Measurements from ENCODE around the gene GPR146.

Gene GPR146

DNA sequence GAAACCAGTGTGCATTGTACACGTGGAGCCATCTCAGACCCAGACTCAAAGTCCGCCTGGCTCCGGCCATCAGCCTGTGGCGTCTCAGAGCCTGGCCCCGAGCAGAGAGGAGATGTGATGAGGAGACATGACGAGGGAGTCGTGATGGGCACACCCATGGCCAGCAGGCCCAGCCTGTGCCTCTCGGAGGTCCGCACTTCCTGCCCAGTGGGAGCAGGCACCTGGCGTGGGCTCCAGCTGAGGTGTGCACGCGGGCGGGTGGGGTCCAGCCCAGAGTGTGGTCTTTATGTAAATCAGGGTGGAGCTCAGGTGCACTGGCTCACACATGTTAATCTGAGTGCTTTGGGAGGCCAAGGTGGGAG is 26.0 kb upstream of the GPR146 start:
- Mint-ChIP-seq H3K4me1 (ENCODE audit: low read depth) (peaks cover 9% of the 10 kb centered on the region), H3K36me3 (ENCODE audit: low read depth) (peaks cover 11% of the 10 kb centered on the region), H3K27ac (peak overlapping the region; percentile 38), H3K9me3 (no peaks in the 10 kb centered on the region), H3K4me3 (no peak overlapping the region), H3K27me3 (ENCODE audit: low read depth) (no peaks in the 10 kb centered on the region)

DNA sequence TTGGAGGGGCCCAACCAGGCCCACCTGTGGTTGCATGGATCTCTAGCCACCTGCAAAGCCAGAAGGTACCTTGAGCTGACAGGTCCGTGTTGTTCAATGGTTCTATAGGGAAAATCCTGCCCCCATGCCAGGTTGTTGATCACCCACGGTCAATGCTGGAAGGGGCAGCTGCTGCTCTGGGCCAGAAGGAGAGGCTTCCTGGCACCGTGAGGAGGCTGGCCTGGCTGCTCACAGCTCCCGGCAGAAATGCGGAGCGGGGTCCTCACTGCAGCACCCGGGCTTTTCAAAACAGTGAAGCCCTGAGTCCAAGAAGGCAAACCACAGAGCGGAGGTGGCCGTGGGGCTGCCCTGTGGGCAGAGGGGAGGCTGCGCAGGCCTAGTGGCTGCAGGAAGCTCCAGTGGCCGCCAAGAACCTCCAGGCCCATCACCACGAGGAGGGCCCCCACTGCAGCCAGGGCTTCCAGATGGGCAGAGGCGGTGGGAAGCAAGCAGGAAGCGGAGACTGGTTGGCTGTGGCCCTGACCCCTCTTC is 25.0 kb upstream of the GPR146 start:
- Mint-ChIP-seq H3K4me1 (ENCODE audit: low read depth) (peaks cover 4% of the 10 kb centered on the region), H3K4me3 (no peak overlapping the region), H3K9me3 (no peaks in the 10 kb centered on the region), H3K36me3 (ENCODE audit: low read depth) (peaks cover 13% of the 10 kb centered on the region), H3K27ac (no peak overlapping the region), H3K27me3 (ENCODE audit: low read depth) (no peaks in the 10 kb centered on the region)

DNA sequence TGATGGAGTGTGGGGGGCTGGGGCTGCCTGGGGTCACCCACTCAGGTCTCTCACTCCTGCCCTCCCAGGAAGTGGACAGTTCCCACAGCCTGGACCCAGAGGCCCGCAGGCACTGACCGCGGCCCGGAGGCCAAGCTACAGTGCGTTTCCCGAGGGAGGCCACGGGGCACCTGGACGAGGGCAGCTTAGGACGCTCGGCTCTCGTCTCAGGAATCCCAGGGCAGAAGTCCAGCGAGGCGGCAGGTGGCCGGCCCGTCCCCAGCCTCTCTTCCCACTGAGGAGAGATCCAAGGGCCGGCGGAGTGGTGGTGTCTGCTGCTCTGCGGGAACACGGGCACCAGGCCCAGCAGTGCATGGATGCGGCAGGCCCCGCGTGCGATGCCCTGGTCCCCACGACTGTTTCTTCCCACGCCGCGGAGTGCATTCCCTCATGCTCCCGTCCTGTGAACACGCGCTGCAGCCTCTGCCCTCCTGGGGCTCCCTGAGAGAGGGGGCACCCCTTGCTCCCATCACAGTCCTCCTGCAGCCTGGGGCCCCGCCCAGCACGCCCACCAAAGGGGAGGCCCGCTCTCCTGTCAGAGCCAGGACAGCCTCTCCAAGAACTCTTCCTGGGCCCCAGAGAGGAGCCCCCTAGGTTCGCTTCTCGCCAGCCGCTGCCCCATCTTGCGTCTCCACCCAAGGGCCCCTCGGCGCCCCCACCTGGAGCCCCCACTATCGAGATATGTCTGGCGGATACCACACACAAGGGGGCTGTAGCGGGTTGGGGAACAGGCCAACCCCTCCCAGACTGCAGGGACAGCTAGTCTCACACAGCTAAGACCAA is 24.3 kb upstream of the GPR146 start:
- H3K4me3 Mint-ChIP-seq = no peak overlapping the region
- no peaks in the 10 kb centered on the region for H3K27me3 Mint-ChIP-seq (ENCODE audit: low read depth)
- peaks cover 13% of the 10 kb centered on the region for H3K36me3 Mint-ChIP-seq (ENCODE audit: low read depth)
- peaks cover 4% of the 10 kb centered on the region for H3K4me1 Mint-ChIP-seq (ENCODE audit: low read depth)
- H3K27ac Mint-ChIP-seq = no peak overlapping the region
- H3K9me3 Mint-ChIP-seq = no peaks in the 10 kb centered on the region

DNA sequence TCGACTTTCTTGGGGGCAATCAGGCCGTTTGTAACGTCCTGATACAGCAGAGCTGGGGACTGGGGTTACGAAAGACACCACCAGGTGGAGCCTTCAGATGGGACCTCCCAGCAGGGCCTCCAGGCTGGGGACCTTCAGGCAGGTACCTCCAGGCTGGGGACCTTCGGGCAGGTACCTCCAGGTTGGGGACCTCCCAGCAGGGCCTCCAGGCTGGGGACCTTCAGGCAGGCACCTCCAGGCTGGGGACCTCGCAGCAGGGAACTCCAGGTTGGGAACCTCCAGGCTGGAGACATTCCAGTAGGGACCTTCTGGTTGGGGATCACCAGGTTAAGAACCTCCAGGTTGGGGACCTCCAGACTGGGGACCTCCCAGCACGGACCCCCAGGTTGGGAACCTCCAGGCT is 23.5 kb upstream of the GPR146 start:
- Mint-ChIP-seq H3K36me3 (ENCODE audit: low read depth) (peaks cover 13% of the 10 kb centered on the region), H3K27ac (no peak overlapping the region), H3K4me3 (no peak overlapping the region), H3K27me3 (ENCODE audit: low read depth) (no peaks in the 10 kb centered on the region), H3K9me3 (no peaks in the 10 kb centered on the region), H3K4me1 (ENCODE audit: low read depth) (peaks cover 4% of the 10 kb centered on the region)

DNA sequence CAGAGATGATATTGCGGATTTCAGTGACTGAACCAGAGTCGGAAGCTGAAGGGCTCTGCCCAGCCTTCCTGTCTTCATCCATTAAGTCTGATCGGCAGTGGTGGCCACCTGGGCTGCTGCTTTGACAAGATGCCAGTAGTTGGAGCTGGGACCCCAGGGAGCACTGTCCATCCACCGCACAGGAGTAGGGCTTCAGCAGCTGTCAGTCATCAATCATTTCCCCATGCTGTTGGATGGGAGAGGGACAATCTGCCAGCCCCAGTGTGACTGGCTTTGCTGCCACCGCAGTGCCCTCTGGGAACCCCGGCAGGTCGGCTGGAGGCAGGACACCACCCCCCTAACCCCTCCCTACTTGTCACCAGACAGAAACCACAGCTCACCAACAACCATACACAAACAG is 23.0 kb upstream of the GPR146 start:
- Mint-ChIP-seq H3K4me3 (no peak overlapping the region), H3K4me1 (ENCODE audit: low read depth) (peaks cover 6% of the 10 kb centered on the region), H3K27me3 (ENCODE audit: low read depth) (no peaks in the 10 kb centered on the region), H3K36me3 (ENCODE audit: low read depth) (peaks cover 16% of the 10 kb centered on the region), H3K27ac (no peak overlapping the region), H3K9me3 (no peaks in the 10 kb centered on the region)

DNA sequence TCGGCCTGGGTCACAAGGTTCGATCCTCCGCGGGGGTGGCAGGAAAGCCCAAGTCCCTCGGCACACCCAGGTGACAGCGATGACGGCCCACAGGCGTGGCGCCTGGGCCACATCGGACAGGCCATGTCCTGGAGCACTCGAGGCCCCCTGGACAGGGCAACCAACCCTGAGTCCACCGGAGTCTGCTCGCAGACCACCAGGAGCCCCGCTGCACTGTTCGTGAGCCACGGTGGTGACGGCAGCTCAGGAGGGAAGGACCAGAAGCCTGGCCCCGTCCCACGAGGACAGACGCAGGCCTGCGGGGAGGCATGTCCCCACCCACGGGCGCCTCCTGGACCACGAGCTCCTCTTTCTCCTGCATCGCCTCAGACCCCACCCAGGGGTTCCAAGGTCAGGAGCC is 22.4 kb upstream of the GPR146 start:
- Mint-ChIP-seq H3K27me3 (ENCODE audit: low read depth) (no peaks in the 10 kb centered on the region), H3K4me1 (ENCODE audit: low read depth) (peaks cover 8% of the 10 kb centered on the region), H3K9me3 (no peaks in the 10 kb centered on the region), H3K27ac (no peak overlapping the region), H3K36me3 (ENCODE audit: low read depth) (peaks cover 17% of the 10 kb centered on the region), H3K4me3 (no peak overlapping the region)

DNA sequence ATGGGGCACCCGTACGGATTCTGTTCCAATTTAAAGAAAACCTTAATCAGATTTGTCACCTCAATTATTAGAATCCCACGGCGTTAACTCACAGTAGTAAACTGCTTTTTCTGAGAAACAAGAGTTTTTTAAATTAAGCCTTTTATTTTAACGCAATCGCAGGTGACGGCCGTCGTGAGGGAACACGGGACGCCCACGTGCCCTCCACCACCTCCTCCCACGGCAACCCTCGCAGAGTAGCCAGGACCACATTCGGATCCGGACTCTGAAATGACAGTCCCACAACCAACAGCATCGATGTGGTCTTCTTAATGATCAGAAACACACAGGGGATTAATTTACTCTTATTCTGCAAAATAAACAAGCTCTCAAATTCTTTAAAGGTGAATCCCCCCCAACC is 22.0 kb upstream of the GPR146 start:
- no peaks in the 10 kb centered on the region for H3K27me3 Mint-ChIP-seq (ENCODE audit: low read depth)
- H3K4me3 Mint-ChIP-seq = no peak overlapping the region
- peaks cover 10% of the 10 kb centered on the region for H3K4me1 Mint-ChIP-seq (ENCODE audit: low read depth)
- no peak overlapping the region for H3K27ac Mint-ChIP-seq
- H3K9me3 Mint-ChIP-seq = no peaks in the 10 kb centered on the region
- peaks cover 17% of the 10 kb centered on the region for H3K36me3 Mint-ChIP-seq (ENCODE audit: low read depth)

DNA sequence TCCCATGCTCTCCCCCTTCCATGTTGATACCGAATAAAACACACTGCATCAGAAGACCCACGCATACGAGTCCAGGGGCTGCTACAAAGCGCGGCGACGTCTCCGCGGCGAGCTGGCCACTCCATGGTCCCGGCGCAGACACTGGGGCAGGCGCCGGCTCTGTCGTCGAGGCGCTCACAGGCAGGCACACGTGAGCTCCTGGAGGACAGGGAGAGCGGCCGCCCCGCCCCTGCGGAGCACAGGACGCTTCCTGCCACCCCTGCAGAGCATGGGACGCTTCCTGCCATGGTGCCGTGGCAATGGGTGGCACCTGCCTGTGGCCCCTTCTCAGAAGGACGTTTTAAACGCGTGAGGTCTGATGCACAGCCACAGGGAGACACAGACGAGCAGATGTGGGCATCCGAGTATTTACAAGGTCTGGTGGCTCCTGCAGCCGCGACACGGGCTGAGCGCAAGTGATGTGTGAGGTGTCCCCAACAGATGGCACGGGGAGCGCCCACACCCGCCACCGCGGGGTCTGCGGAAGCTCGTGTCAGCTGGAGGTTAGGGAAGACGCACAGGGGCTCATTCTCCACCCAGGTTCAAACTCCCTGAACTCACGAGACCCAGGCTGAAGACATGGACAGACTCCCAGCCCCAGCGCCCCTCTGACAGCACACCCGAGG is 21.4 kb upstream of the GPR146 start:
- no peak overlapping the region for H3K27ac Mint-ChIP-seq
- peaks cover 11% of the 10 kb centered on the region for H3K4me1 Mint-ChIP-seq (ENCODE audit: low read depth)
- H3K4me3 Mint-ChIP-seq = no peak overlapping the region
- no peaks in the 10 kb centered on the region for H3K27me3 Mint-ChIP-seq (ENCODE audit: low read depth)
- H3K9me3 Mint-ChIP-seq = no peaks in the 10 kb centered on the region
- peaks cover 17% of the 10 kb centered on the region for H3K36me3 Mint-ChIP-seq (ENCODE audit: low read depth)

DNA sequence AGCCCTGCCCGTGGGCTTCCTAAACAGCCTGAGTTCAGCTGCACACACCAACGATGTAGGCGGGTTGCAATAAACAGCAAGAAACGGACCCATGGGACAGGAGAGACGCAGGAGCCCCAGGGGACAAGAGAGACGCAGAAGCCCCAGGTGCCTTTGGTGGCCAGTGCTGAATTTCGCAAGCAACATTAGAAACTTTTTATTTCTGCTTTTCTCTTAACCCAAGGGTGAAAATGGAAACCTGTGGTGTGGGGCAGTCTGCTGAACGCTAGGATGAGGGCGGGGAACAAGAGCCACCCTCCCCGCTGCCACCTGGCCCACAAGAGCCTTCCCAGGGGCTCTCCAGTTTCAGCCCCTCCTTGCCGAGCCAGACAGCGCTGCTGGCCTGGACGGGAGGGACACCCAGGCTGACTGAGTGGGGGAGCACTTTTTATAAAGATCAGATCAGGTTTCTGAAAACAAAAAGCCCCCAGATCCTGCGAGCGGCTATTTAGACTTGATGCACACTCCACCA is 20.0 kb upstream of the GPR146 start:
- Mint-ChIP-seq H3K9me3 (no peaks in the 10 kb centered on the region), H3K27me3 (ENCODE audit: low read depth) (no peaks in the 10 kb centered on the region), H3K27ac (no peak overlapping the region), H3K4me3 (no peak overlapping the region), H3K4me1 (ENCODE audit: low read depth) (peaks cover 13% of the 10 kb centered on the region), H3K36me3 (ENCODE audit: low read depth) (peaks cover 12% of the 10 kb centered on the region)

DNA sequence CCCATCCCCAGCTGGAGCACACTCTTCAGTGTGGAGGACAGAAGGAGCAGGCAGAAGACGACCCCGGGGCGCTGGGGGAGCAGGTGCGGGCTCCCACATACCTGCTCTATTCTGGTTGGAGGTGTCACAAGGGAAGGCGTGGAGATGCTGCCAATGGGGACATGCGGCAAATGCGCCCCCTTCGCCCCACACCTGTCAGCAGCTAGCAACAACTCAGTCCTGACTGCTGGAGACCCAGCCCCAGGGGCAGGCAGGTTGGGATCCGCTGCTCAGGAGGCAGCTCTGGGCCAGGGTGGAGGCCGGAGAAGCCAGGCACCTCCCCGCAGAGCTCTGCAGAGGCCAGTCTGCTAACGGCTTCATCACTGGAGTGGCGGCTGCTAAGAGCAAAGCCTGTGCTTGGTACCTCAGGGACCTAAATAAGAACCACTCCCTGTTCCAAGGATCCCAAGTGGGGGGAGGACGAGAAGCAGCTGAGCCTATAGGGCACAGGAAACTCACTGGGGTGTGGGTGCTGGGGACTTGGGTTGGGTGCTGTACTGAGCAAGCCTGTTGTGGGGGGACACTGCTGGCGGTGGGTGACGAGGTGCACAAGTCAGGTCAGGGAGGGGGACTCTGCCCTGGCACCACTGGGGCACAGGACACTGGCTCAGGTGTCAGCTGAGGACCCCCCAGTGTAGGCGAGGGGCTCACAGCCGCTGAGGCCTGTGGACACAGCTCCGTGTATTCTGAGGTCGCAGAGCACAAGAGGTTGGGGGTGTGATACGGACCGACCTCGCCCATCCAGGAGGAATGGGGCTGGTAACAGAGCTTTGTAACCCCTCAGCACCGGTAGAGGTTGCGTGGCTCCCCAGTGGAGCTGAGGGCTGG is 19.2 kb upstream of the GPR146 start:
- no peaks in the 10 kb centered on the region for H3K27me3 Mint-ChIP-seq (ENCODE audit: low read depth)
- no peak overlapping the region for H3K4me3 Mint-ChIP-seq
- H3K36me3 Mint-ChIP-seq (ENCODE audit: low read depth) = peaks cover 12% of the 10 kb centered on the region
- H3K27ac Mint-ChIP-seq = no peak overlapping the region
- H3K9me3 Mint-ChIP-seq = no peaks in the 10 kb centered on the region
- peaks cover 14% of the 10 kb centered on the region for H3K4me1 Mint-ChIP-seq (ENCODE audit: low read depth)

DNA sequence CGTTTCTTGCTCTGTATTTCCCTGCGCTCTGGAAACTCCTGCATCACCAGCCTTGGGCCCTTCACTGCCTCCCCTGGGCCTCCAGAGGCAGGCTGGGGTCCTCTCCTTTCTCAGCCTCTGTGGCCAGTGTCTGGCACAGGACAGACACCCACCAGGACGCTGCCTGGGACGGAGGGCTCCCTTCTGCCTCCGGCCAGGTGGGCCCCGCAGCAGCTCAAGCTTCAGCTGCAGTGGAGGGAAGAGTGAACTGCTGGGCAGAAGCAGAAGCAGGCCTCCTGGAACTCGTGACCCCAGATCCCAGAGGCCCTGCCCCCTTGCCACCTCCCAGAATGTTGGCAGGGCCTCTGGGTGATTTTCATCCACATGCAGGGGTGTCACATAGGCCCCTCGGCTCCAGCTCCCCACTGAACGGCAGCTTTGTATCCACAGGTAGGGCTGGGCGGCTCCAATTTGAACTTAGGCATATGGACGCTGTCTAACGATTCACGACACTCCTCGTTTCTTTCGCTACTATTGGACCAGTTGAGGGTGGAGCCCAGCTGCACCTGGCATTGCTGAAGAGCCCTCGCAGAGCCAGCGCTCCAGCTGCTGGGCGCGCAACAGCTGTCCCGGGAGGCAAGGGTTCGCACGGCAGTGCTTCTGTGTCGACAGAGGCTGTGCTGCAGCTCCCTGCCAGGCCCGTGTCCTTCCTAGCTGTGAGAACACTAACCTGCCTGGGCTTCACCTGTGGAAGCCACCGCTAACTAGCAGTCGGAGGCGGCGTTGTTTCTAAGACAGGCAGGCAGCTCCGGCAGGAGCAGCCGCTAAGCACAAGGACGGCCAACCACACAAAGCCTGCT is 18.4 kb upstream of the GPR146 start:
- Mint-ChIP-seq H3K9me3 (no peaks in the 10 kb centered on the region), H3K4me1 (ENCODE audit: low read depth) (peaks cover 14% of the 10 kb centered on the region), H3K36me3 (ENCODE audit: low read depth) (peaks cover 12% of the 10 kb centered on the region)

DNA sequence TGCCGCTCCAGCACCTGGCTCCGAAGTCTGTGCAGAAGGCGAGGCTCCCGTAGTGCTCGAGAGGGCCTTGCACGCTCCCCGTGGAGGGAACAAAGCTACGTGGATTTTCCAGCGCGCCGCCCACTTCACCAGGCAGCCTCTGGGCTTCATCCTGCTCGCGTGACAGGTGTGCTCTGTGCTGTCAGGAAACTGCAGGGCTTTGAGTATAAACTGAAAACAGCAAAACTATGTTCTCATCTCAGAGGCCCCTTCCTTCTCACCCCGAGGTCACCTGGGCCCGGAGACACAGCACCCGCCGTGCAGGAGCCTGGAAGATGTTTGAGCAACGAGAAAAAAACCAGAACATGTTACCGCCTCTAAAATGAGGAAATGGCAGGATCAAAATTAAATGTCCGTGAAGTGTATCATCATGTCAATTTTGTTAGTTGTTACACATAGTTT is 17.6 kb upstream of the GPR146 start:
- no peaks in the 10 kb centered on the region for H3K27me3 Mint-ChIP-seq (ENCODE audit: low read depth)
- H3K36me3 Mint-ChIP-seq (ENCODE audit: low read depth) = peaks cover 8% of the 10 kb centered on the region
- no peaks in the 10 kb centered on the region for H3K9me3 Mint-ChIP-seq
- H3K4me3 Mint-ChIP-seq = peak overlapping the region; percentile 46
- H3K4me1 Mint-ChIP-seq (ENCODE audit: low read depth) = peaks cover 14% of the 10 kb centered on the region
- H3K27ac Mint-ChIP-seq = peak overlapping the region; percentile 26

More for the DNA sequence above, 18.4 kb upstream of the GPR146 start:
- Mint-ChIP-seq H3K27ac (peak overlapping the region; percentile 27), H3K27me3 (ENCODE audit: low read depth) (no peaks in the 10 kb centered on the region), H3K4me3 (peak overlapping the region; percentile 28)

DNA sequence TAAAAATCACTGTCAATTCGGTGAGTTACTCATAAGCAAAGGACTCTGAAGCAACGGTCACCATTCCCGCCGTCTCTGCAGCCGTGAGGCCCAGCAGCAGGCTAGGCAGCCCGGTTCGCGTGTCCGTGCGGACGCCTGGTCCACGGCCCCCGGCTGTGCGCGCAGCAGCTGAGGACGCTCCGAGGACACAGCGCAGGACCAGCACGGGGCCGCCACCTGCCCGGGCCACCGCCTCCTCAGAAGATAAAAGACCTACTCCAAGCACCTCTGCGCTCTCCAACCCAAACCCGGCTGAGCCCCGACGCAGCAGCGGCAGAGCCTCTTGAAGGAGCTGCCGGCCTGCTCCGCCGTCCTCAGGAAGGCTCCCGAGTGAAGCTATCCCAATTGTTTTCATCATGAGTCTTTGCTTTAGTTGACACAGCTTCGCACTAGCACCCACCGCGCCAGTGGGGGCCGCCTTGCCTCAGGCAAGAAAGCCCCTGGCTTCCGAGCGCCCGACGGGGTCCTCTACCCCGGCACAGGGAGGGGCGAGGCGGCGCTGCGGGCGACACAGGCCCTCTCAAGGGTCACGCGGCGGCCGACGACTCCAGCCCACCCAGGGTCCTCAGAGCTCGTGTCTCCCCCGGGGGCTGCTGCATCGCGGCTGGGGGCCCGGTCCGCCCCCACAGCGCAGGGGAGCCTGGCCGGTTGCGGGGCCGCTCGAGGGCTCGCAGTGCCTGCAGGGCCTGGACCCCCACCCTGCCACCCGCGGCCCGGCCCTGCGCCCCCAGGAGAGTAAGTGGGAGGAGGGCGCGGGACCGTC is 16.9 kb upstream of the GPR146 start:
- no peaks in the 10 kb centered on the region for H3K9me3 Mint-ChIP-seq

More for the DNA sequence above, 16.9 kb upstream of the GPR146 start:
- H3K4me3 Mint-ChIP-seq = peak overlapping the region; percentile 65
- no peaks in the 10 kb centered on the region for H3K27me3 Mint-ChIP-seq (ENCODE audit: low read depth)
- peak overlapping the region; percentile 75 for H3K27ac Mint-ChIP-seq
- peaks cover 8% of the 10 kb centered on the region for H3K36me3 Mint-ChIP-seq (ENCODE audit: low read depth)
- peaks cover 14% of the 10 kb centered on the region for H3K4me1 Mint-ChIP-seq (ENCODE audit: low read depth)
